Urinary bladder (tissue), 4 donors: ENCODE data around the gene PLP1. TPM values are rescaled to one million over a fixed set of nuclear protein-coding genes. Genes with fewer than 3 reads are reported as not detected.
"Not testable (repeated sequence)": the region's sequence is repeated elsewhere in the genome, so short reads cannot be mapped to it uniquely, and the experiment has no call there.

ENCODE experiments used
- DNase-seq: peaks from one replicate; pipeline ENCODE4 v3.0.0-alpha.2; 2015; ENCODE audit errors: extremely low spot score
- H3K27ac ChIP-seq: one replicate; pipeline ENCODE4 v1.5.1; 2013; ENCODE audit warnings: low read depth, mild to moderate bottlenecking, moderate library complexity
- H3K36me3 ChIP-seq: one replicate; pipeline ENCODE4 v1.6.1; 2013; ENCODE audit warnings: mild to moderate bottlenecking, moderate library complexity; ENCODE audit not compliant: insufficient read depth
- H3K4me1 ChIP-seq: one replicate; pipeline ENCODE4 v1.6.1; 2013; ENCODE audit warnings: mild to moderate bottlenecking, moderate library complexity; ENCODE audit not compliant: insufficient read depth
- H3K4me3 ChIP-seq: one replicate; pipeline ENCODE4 v1.5.1; 2013; ENCODE audit warnings: low read depth, low read length
- WGBS: extraction: QIAGEN DNeasy Blood & Tissue Kit; methylation state at CpG from one replicate; pipeline ENCODE4 v1.1.7; 2013; 5-methylcytosine and 5-hydroxymethylcytosine counted together
- polyA plus RNA-seq: library from polyadenylated mRNA; stranded (reverse); fragments of 200-250 nt; gene quantifications from one replicate; pipeline ENCODE4 v1.2.3, GENCODE V29; 2013
- total RNA-seq: library from RNA; depleted of rRNA; stranded (reverse); fragments of >200 nt; gene quantifications from one replicate; pipeline ENCODE4 v1.2.3, GENCODE V29; 2014
- donor health status: healthy with polysubstance abuse.
- donor health status: healthy.

The PLP1 gene
- total and polyA plus RNA-seq, 2 donors, result 20.9 to 68.2 TPM

GRCh38 chrX:103758555-103758954 is 18.1 kb upstream of the PLP1 start:
- Histone ChIP-seq H3K4me3 (no peak overlapping the region), H3K27ac (no peak overlapping the region), H3K4me1 (no peaks in the 10 kb centered on the region), H3K36me3 (no peaks in the 10 kb centered on the region)
- 95% methylated on average over 1 of the region's 1 CpG for WGBS
- no peak for DNase-seq

- not testable (repeated sequence) for H3K4me3 ChIP-seq, H3K36me3 ChIP-seq, H3K27ac ChIP-seq, DNase-seq, H3K4me1 ChIP-seq
- WGBS, result 63% methylated on average over 5 of the region's 5 CpGs
These were observed 13.1 kb upstream of the PLP1 start for GRCh38 chrX:103763541-103763940.

GRCh38 chrX:103766813-103767555 is 9.7 kb upstream of the PLP1 start:
- WGBS, result 82% methylated on average over 9 of the region's 9 CpGs
- not testable (repeated sequence) for H3K36me3 ChIP-seq, H3K4me1 ChIP-seq

GRCh38 chrX:103773445-103773844 is 3.2 kb upstream of the PLP1 start:
- 84% methylated on average over 3 of the region's 3 CpGs for WGBS
- no peak for DNase-seq
- no peaks in the 10 kb centered on the region for H3K36me3 ChIP-seq
- no peaks in the 10 kb centered on the region for H3K4me1 ChIP-seq
- no peak overlapping the region for H3K27ac ChIP-seq
- H3K4me3 ChIP-seq, result no peak overlapping the region

More at GRCh38 chrX:103766813-103767555, 9.7 kb upstream of the PLP1 start:
- not testable (repeated sequence) for H3K4me3 ChIP-seq, DNase-seq, H3K27ac ChIP-seq

- 80% methylated on average over 6 of the region's 6 CpGs for WGBS
- Histone ChIP-seq H3K4me3 (no peak overlapping the region), H3K27ac (no peak overlapping the region), H3K4me1 (no peaks in the 10 kb centered on the region), H3K36me3 (no peaks in the 10 kb centered on the region)
- DNase-seq, result no peak
These were observed 2.5 kb upstream of the PLP1 start for GRCh38 chrX:103774070-103774642.

GRCh38 chrX:103779141-103779789 is 2.6 kb downstream of the PLP1 start:
- WGBS, result 30% methylated on average over 6 of the region's 6 CpGs

GRCh38 chrX:103780336-103781061 is 3.9 kb downstream of the PLP1 start:
- Histone ChIP-seq H3K36me3 (no peaks in the 10 kb centered on the region), H3K4me3 (no peak overlapping the region), H3K27ac (no peak overlapping the region), H3K4me1 (no peaks in the 10 kb centered on the region)
- 87% methylated on average over 10 of the region's 10 CpGs for WGBS
- DNase-seq, result no peak

More at GRCh38 chrX:103779141-103779789, 2.6 kb downstream of the PLP1 start:
- no peak overlapping the region for H3K4me3 ChIP-seq
- H3K4me1 ChIP-seq, result no peaks in the 10 kb centered on the region
- no peak for DNase-seq
- H3K36me3 ChIP-seq, result no peaks in the 10 kb centered on the region
- no peak overlapping the region for H3K27ac ChIP-seq

- H3K36me3 ChIP-seq, result no peaks in the 10 kb centered on the region
- no peak overlapping the region for H3K4me3 ChIP-seq
- H3K27ac ChIP-seq, result no peak overlapping the region
- WGBS, result 89% methylated on average over 4 of the region's 4 CpGs
- DNase-seq, result no peak
- H3K4me1 ChIP-seq, result no peaks in the 10 kb centered on the region
These were observed 4.4 kb downstream of the PLP1 start for GRCh38 chrX:103781062-103781402.

- DNase-seq, result no peak
- H3K4me3 ChIP-seq, result no peak overlapping the region
- H3K27ac ChIP-seq, result no peak overlapping the region
- H3K4me1 ChIP-seq, result no peaks in the 10 kb centered on the region
- H3K36me3 ChIP-seq, result no peaks in the 10 kb centered on the region
- 67% methylated on average over 1 of the region's 1 CpG for WGBS
These were observed 5.1 kb downstream of the PLP1 start for GRCh38 chrX:103781706-103782105.

GRCh38 chrX:103782640-103783039 is 6.0 kb downstream of the PLP1 start:
- Histone ChIP-seq H3K36me3 (no peaks in the 10 kb centered on the region), H3K4me3 (no peak overlapping the region), H3K4me1 (no peaks in the 10 kb centered on the region), H3K27ac (no peak overlapping the region)
- 72% methylated on average over 3 of the region's 3 CpGs for WGBS
- no peak for DNase-seq

- Histone ChIP-seq H3K4me3 (no peak overlapping the region), H3K36me3 (no peaks in the 10 kb centered on the region), H3K4me1 (no peaks in the 10 kb centered on the region), H3K27ac (no peak overlapping the region)
- DNase-seq, result no peak
- 22% methylated on average over 3 of the region's 3 CpGs for WGBS
These were observed 6.6 kb downstream of the PLP1 start for GRCh38 chrX:103783196-103783595.

GRCh38 chrX:103783971-103784370 is 7.3 kb downstream of the PLP1 start:
- Histone ChIP-seq H3K27ac (no peak overlapping the region), H3K36me3 (no peaks in the 10 kb centered on the region), H3K4me3 (no peak overlapping the region), H3K4me1 (no peaks in the 10 kb centered on the region)
- 43% methylated on average over 2 of the region's 2 CpGs for WGBS
- DNase-seq, result no peak

- no peak for DNase-seq
- Histone ChIP-seq H3K4me1 (no peaks in the 10 kb centered on the region), H3K27ac (no peak overlapping the region), H3K36me3 (no peaks in the 10 kb centered on the region), H3K4me3 (no peak overlapping the region)
These were observed 12.4 kb downstream of the PLP1 start for GRCh38 chrX:103789004-103789403.

- 83% methylated on average over 4 of the region's 4 CpGs for WGBS
- no peak for DNase-seq
These were observed 14.6 kb downstream of the PLP1 start for GRCh38 chrX:103791228-103791627.

More at GRCh38 chrX:103791228-103791627, 14.6 kb downstream of the PLP1 start:
- H3K4me1 ChIP-seq, result no peaks in the 10 kb centered on the region
- H3K4me3 ChIP-seq, result no peak overlapping the region
- no peak overlapping the region for H3K27ac ChIP-seq
- no peaks in the 10 kb centered on the region for H3K36me3 ChIP-seq
